ENCODE measurements around the gene SMYD4. TPM values are rescaled to one million over a fixed set of nuclear protein-coding genes. Genes with fewer than 3 reads are reported as not detected.

Gene SMYD4
- total RNA-seq, 2 experiments from 2014 or later, result 22.2 to 22.7 TPM

GRCh38 chr17:1853698-1854097 lies 24.0 kb upstream of the SMYD4 start:
- intact Hi-C loops (cut with micrococcal nuclease), result no loop called here
- TF ChIP-seq CTCF (IDR thresholded peaks at IDR 0.05), result no peak
- Mint-ChIP-seq H3K27ac (no peak overlapping the region), H3K4me1 (ENCODE audit: low read depth) (no peaks in the 10 kb centered on the region), H3K27me3 (no peaks in the 10 kb centered on the region), H3K36me3 (ENCODE audit: low read depth) (peaks cover 35% of the 10 kb centered on the region), H3K9me3 (no peaks in the 10 kb centered on the region), H3K4me3 (no peak overlapping the region)
- ChIA-PET POLR2A (no interaction called here), CTCF (interaction anchor here (0.8 to 1.2 kb wide), 3 partner anchors 10 to 134 kb away, joined by 3 to 5 read pairs (median 3); no protein-coding TSS in a partner anchor)
- no peak for ATAC-seq
- no peak for DNase-seq

- ChIA-PET CTCF (interaction anchor here (1.1 kb wide), 1 partner anchor 13 kb away, joined by 3 read pairs; no protein-coding TSS in a partner anchor), POLR2A (no interaction called here)
- Mint-ChIP-seq H3K4me1 (ENCODE audit: low read depth) (no peaks in the 10 kb centered on the region), H3K36me3 (ENCODE audit: low read depth) (peaks cover 36% of the 10 kb centered on the region), H3K9me3 (no peaks in the 10 kb centered on the region), H3K27me3 (no peaks in the 10 kb centered on the region), H3K4me3 (no peak overlapping the region), H3K27ac (peak overlapping the region; percentile 60)
- TF ChIP-seq CTCF (IDR thresholded peaks at IDR 0.05), result no peak
- DNase-seq (no peak), ATAC-seq (no peak)
- intact Hi-C loops (cut with micrococcal nuclease), result no loop called here
Observed at GRCh38 chr17:1852327-1852726, 22.6 kb upstream of the SMYD4 start.

- ATAC-seq, result no peak
- Mint-ChIP-seq H3K9me3 (no peaks in the 10 kb centered on the region), H3K4me3 (no peak overlapping the region), H3K27me3 (no peaks in the 10 kb centered on the region), H3K27ac (no peak overlapping the region), H3K36me3 (ENCODE audit: low read depth) (peaks cover 37% of the 10 kb centered on the region), H3K4me1 (ENCODE audit: low read depth) (no peaks in the 10 kb centered on the region)
- DNase-seq, result no peak
- TF ChIP-seq CTCF (IDR thresholded peaks at IDR 0.05), result no peak
- ChIA-PET POLR2A (no interaction called here), CTCF (interaction anchor here (1.5 kb wide), 1 partner anchor 18 kb away, joined by 3 read pairs; no protein-coding TSS in a partner anchor)
- intact Hi-C loops (cut with micrococcal nuclease), result no loop called here
Observed at GRCh38 chr17:1847191-1847590, 17.5 kb upstream of the SMYD4 start.

GRCh38 chr17:1843947-1844346 lies 14.2 kb upstream of the SMYD4 start:
- Mint-ChIP-seq H3K36me3 (ENCODE audit: low read depth) (peaks cover 28% of the 10 kb centered on the region), H3K4me3 (no peak overlapping the region), H3K27me3 (no peaks in the 10 kb centered on the region), H3K9me3 (no peaks in the 10 kb centered on the region), H3K4me1 (ENCODE audit: low read depth) (peaks cover 3% of the 10 kb centered on the region), H3K27ac (no peak overlapping the region)
- no peak for ATAC-seq
- ChIA-PET CTCF (interaction anchor here (1.0 kb wide), 1 partner anchor 10 kb away, joined by 3 read pairs; no protein-coding TSS in a partner anchor), POLR2A (no interaction called here)
- no peak for DNase-seq
- intact Hi-C loops (cut with micrococcal nuclease), result no loop called here
- no peak for TF ChIP-seq CTCF (IDR thresholded peaks at IDR 0.05)

GRCh38 chr17:1839516-1839915 lies 9.8 kb upstream of the SMYD4 start:
- intact Hi-C loops (cut with micrococcal nuclease), result no loop called here
- TF ChIP-seq CTCF (IDR thresholded peaks at IDR 0.05), result no peak

More at GRCh38 chr17:1839516-1839915, 9.8 kb upstream of the SMYD4 start:
- Mint-ChIP-seq H3K9me3 (no peaks in the 10 kb centered on the region), H3K4me1 (ENCODE audit: low read depth) (peaks cover 18% of the 10 kb centered on the region), H3K4me3 (no peak overlapping the region), H3K36me3 (ENCODE audit: low read depth) (peaks cover 28% of the 10 kb centered on the region), H3K27me3 (no peaks in the 10 kb centered on the region), H3K27ac (no peak overlapping the region)
- DNase-seq (no peak), ATAC-seq (no peak)
- ChIA-PET CTCF (no interaction called here), POLR2A (interaction anchor here (1.5 kb wide), 1 partner anchor 12 kb away, joined by 3 read pairs; no protein-coding TSS in a partner anchor)

All from activated CD8-positive, alpha-beta T cell treated with anti-CD3 and anti-CD28 coated beads for 36 hours (primary cell).